ENCODE data around the gene RPS23. TPM values are rescaled to one million over a fixed set of nuclear protein-coding genes. Genes with fewer than 3 reads are reported as not detected.
"Not testable (repeated sequence)": the region's sequence is repeated elsewhere in the genome, so short reads cannot be mapped to it uniquely, and the experiment has no call there.

The RPS23 gene
- total RNA-seq, 1 donor = 2,597 TPM

- not testable (repeated sequence) for H3K4me2 ChIP-seq (ENCODE audit: insufficient read depth, low read length); H2AFZ ChIP-seq (ENCODE audit: low read length); H3K4me3 ChIP-seq (ENCODE audit: insufficient read depth, low read length); H3K36me3 ChIP-seq (ENCODE audit: insufficient read depth, low read length); H3K27me3 ChIP-seq (ENCODE audit: insufficient read depth, low read length); H3K27ac ChIP-seq (ENCODE audit: low read depth, low read length); H3K79me2 ChIP-seq (ENCODE audit: insufficient read depth, low read length); H4K20me1 ChIP-seq (ENCODE audit: insufficient read depth, low read length); DNase-seq (ENCODE audit: insufficient read length, low spot score, missing footprints); H3K4me1 ChIP-seq (ENCODE audit: insufficient read depth, low read length); H3K9me3 ChIP-seq (ENCODE audit: low read depth, low read length)
Measured at GRCh38 chr5:82267297-82267933, 10.7 kb downstream of the RPS23 start.

GRCh38 chr5:82265047-82265446 is 13.1 kb downstream of the RPS23 start:
- Histone ChIP-seq H3K4me1 (ENCODE audit: insufficient read depth, low read length) (peaks cover 7% of the 10 kb centered on the region), H3K9me3 (ENCODE audit: low read depth, low read length) (no peaks in the 10 kb centered on the region), H3K4me3 (ENCODE audit: insufficient read depth, low read length) (no peak overlapping the region), H4K20me1 (ENCODE audit: insufficient read depth, low read length) (no peaks in the 10 kb centered on the region), H2AFZ (ENCODE audit: low read length) (no peak overlapping the region), H3K27me3 (ENCODE audit: insufficient read depth, low read length) (no peaks in the 10 kb centered on the region), H3K36me3 (ENCODE audit: insufficient read depth, low read length) (no peaks in the 10 kb centered on the region), H3K4me2 (ENCODE audit: insufficient read depth, low read length) (peak overlapping the region; percentile 6), H3K79me2 (ENCODE audit: insufficient read depth, low read length) (no peaks in the 10 kb centered on the region), H3K27ac (ENCODE audit: low read depth, low read length) (no peak overlapping the region)
- TF ChIP-seq CTCF (IDR thresholded peaks at IDR 0.05; ENCODE audit: extremely low read depth, low read depth, low read length) = no peak
- DNase-seq (ENCODE audit: insufficient read length, low spot score, missing footprints) = no peak

- H3K36me3 ChIP-seq (ENCODE audit: insufficient read depth, low read length) = no peaks in the 10 kb centered on the region
- no peak for DNase-seq (ENCODE audit: insufficient read length, low spot score, missing footprints)
Measured at GRCh38 chr5:82259172-82259800, 18.9 kb downstream of the RPS23 start.

GRCh38 chr5:82257729-82258128 is 20.4 kb downstream of the RPS23 start:
- no peaks in the 10 kb centered on the region for H4K20me1 ChIP-seq (ENCODE audit: insufficient read depth, low read length)
- no peaks in the 10 kb centered on the region for H3K27me3 ChIP-seq (ENCODE audit: insufficient read depth, low read length)
- TF ChIP-seq CTCF (IDR thresholded peaks at IDR 0.05; ENCODE audit: extremely low read depth, low read depth, low read length) = no peak
- H3K27ac ChIP-seq (ENCODE audit: low read depth, low read length) = no peak overlapping the region
- H3K79me2 ChIP-seq (ENCODE audit: insufficient read depth, low read length) = no peaks in the 10 kb centered on the region
- H3K4me1 ChIP-seq (ENCODE audit: insufficient read depth, low read length) = no peaks in the 10 kb centered on the region
- H3K4me2 ChIP-seq (ENCODE audit: insufficient read depth, low read length) = no peak overlapping the region
- H3K9me3 ChIP-seq (ENCODE audit: low read depth, low read length) = no peaks in the 10 kb centered on the region
- H3K36me3 ChIP-seq (ENCODE audit: insufficient read depth, low read length) = no peaks in the 10 kb centered on the region
- no peak overlapping the region for H3K4me3 ChIP-seq (ENCODE audit: insufficient read depth, low read length)
- no peak overlapping the region for H2AFZ ChIP-seq (ENCODE audit: low read length)
- DNase-seq (ENCODE audit: insufficient read length, low spot score, missing footprints) = no peak

More at GRCh38 chr5:82259172-82259800, 18.9 kb downstream of the RPS23 start:
- Histone ChIP-seq H3K4me1 (ENCODE audit: insufficient read depth, low read length) (peaks cover under 1% of the 10 kb centered on the region), H3K27me3 (ENCODE audit: insufficient read depth, low read length) (no peaks in the 10 kb centered on the region), H2AFZ (ENCODE audit: low read length) (no peak overlapping the region), H4K20me1 (ENCODE audit: insufficient read depth, low read length) (no peaks in the 10 kb centered on the region), H3K9me3 (ENCODE audit: low read depth, low read length) (no peaks in the 10 kb centered on the region), H3K79me2 (ENCODE audit: insufficient read depth, low read length) (no peaks in the 10 kb centered on the region), H3K4me2 (ENCODE audit: insufficient read depth, low read length) (no peak overlapping the region), H3K27ac (ENCODE audit: low read depth, low read length) (no peak overlapping the region), H3K4me3 (ENCODE audit: insufficient read depth, low read length) (no peak overlapping the region)
- TF ChIP-seq CTCF (IDR thresholded peaks at IDR 0.05; ENCODE audit: extremely low read depth, low read depth, low read length) = peak; percentile 60
